GM20431 (cell line): ENCODE data around the gene QPRT.
"Not testable (repeated sequence)": the region's sequence is repeated elsewhere in the genome, so short reads cannot be mapped to it uniquely, and the experiment has no call there.

Experiments used
- in situ Hi-C: fragments of 300-500 bp; cut with MseI, MboI; formaldehyde crosslinking; loops from one replicate; pipeline ENCODE4 v1.15.0; 2020; ENCODE audit warnings: low sequenced_read_pairs; ENCODE audit not compliant: unreplicated experiment

Gene QPRT

GRCh38 chr16:29709657-29710056, 30.7 kb downstream of the QPRT start:
- in situ Hi-C loops, result not testable (repeated sequence)

GRCh38 chr16:29710227-29711219, 31.5 kb downstream of the QPRT start:
- in situ Hi-C loops, result no loop called here

GRCh38 chr16:29712809-29713208, 33.8 kb downstream of the QPRT start:
- in situ Hi-C loops, result no loop called here

- in situ Hi-C loops, result no loop called here
These were observed 35.4 kb downstream of the QPRT start for GRCh38 chr16:29714396-29714795.

GRCh38 chr16:29714972-29715371, 36.0 kb downstream of the QPRT start:
- in situ Hi-C loops, result no loop called here

GRCh38 chr16:29717113-29717512, 38.1 kb downstream of the QPRT start:
- in situ Hi-C loops, result no loop called here

- in situ Hi-C loops, result no loop called here
These were observed 40.1 kb downstream of the QPRT start for GRCh38 chr16:29719063-29719462.

GRCh38 chr16:29720703-29721102, 41.7 kb downstream of the QPRT start:
- in situ Hi-C loops, result no loop called here

- in situ Hi-C loops, result not testable (repeated sequence)
These were observed 42.3 kb downstream of the QPRT start for GRCh38 chr16:29721167-29721879.

GRCh38 chr16:29726845-29727377, 47.9 kb downstream of the QPRT start:
- in situ Hi-C loops, result no loop called here

- in situ Hi-C loops, result no loop called here
These were observed 48.5 kb downstream of the QPRT start for GRCh38 chr16:29727452-29727851.

- in situ Hi-C loops, result no loop called here
These were observed 50.1 kb downstream of the QPRT start for GRCh38 chr16:29729116-29729521.

GRCh38 chr16:29730649-29731048, 51.7 kb downstream of the QPRT start:
- in situ Hi-C loops, result no loop called here

GRCh38 chr16:29731768-29732601, 53.0 kb downstream of the QPRT start:
- in situ Hi-C loops, result not testable (repeated sequence)

- in situ Hi-C loops, result no loop called here
These were observed 55.8 kb downstream of the QPRT start for GRCh38 chr16:29734786-29735185.

- in situ Hi-C loops, result no loop called here
These were observed 57.1 kb downstream of the QPRT start for GRCh38 chr16:29736112-29736511.

GRCh38 chr16:29736764-29737163, 57.8 kb downstream of the QPRT start:
- in situ Hi-C loops, result no loop called here

- in situ Hi-C loops, result no loop called here
These were observed 58.7 kb downstream of the QPRT start for GRCh38 chr16:29737713-29738112.

GRCh38 chr16:29738514-29738913, 59.5 kb downstream of the QPRT start:
- in situ Hi-C loops, result no loop called here
